ENCODE measurements around the gene CRISP1. TPM values are rescaled to one million over a fixed set of nuclear protein-coding genes. Genes with fewer than 3 reads are reported as not detected.

The CRISP1 gene
- total and polyA plus RNA-seq, 9 of the 15 experiments (the other 6 are each of a cell fraction or from before 2014, with no cell fraction given): not detected

DNA sequence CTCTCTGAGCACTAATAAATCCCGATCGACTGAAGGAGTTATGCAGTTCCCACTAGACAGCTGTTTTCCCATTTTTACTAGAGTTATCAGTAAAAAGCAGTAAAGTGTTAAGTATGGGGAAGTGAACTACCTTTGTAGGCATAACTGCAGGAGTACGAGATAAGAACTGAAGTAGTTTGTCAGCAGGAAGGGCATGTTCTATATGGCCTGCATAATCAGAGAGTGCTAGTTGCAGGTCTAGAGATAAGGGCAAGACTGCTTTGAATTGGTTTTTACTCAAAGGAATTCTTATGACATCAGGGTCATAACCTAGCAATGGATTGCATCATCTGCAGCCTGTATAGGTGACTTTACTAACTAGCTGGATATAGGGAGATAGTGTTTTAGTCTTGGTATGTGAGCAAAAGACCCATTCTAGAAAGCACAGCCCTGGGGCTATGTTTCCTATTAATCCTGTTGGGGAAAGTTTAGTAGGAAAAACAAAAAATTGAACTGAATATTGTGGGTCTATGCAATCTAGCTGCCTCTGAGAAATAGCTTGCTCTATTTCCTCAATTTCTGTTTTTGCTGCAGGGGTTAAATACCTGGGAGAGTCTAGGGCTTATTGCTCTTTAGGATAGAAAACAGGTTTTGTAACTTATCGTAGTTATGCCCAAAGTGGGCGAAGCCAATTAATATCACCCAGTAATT, 22.6 kb upstream of the CRISP1 start (continued):
- no peak; the same call in 1 of the 2 replicates for TF ChIP-seq ZBTB40 (IDR thresholded peaks at IDR 0.05)
- no peak for TF ChIP-seq ZBTB40 (CRISPR knock-in tag; IDR thresholded peaks at IDR 0.05)
- TF ChIP-seq CBX5 (IDR thresholded peaks at IDR 0.05; ENCODE audit: borderline replicate concordance, low read depth): no peak
- TF ChIP-seq ZNF23 (CRISPR knock-in tag; IDR thresholded peaks at IDR 0.05): no peak
- no peak for TF ChIP-seq CHD4 (IDR thresholded peaks at IDR 0.05; ENCODE audit: insufficient read depth, insufficient replicate concordance, low read depth, low read length, poor library complexity, severe bottlenecking)
- peak; percentile 98 for TF ChIP-seq HLTF (IDR thresholded peaks at IDR 0.05)
- no peak for TF ChIP-seq CHCHD3 (CRISPR knock-in tag; IDR thresholded peaks at IDR 0.05)
- TF ChIP-seq MXD1 (CRISPR knock-in tag; IDR thresholded peaks at IDR 0.05; ENCODE audit: borderline replicate concordance, poor library complexity, severe bottlenecking): no peak
- peak; percentile 100 for TF ChIP-seq HDAC2 (IDR thresholded peaks at IDR 0.05)
- no peak for TF ChIP-seq ZNF3 (CRISPR knock-in tag; IDR thresholded peaks at IDR 0.05)
- TF ChIP-seq ZNF436 (CRISPR knock-in tag; IDR thresholded peaks at IDR 0.05): no peak
- TF ChIP-seq NKRF (IDR thresholded peaks at IDR 0.05; ENCODE audit: borderline replicate concordance): no peak
- no peak for TF ChIP-seq ZNF140 (CRISPR knock-in tag; IDR thresholded peaks at IDR 0.05)
- no peak for TF ChIP-seq HMG20B (CRISPR knock-in tag; IDR thresholded peaks at IDR 0.05)
- no peak for TF ChIP-seq CBFB (CRISPR knock-in tag; IDR thresholded peaks at IDR 0.05)

Data from K562 (cell line).